GM12892 (cell line): Measurements from ENCODE around the gene IPO11.
"Not testable (repeated sequence)": the region's sequence is repeated elsewhere in the genome, so short reads cannot be mapped to it uniquely, and the experiment has no call there.

ENCODE experiments used
- DNase-seq: peaks from one replicate; pipeline ENCODE4 v3.0.0; 2011; ENCODE audit not compliant: insufficient read length
- FAIRE-seq: peaks from 2 replicates; lab custom pipeline; 2011; peaks lifted over from hg19 to GRCh38; lab: Jason Lieb, UNC
- POLR2A ChIP-seq: IDR thresholded peaks from 2 replicates; pipeline ENCODE4 v1.6.1; 2011; ENCODE audit warnings: low read depth, low read length, control low read depth
- POLR2AphosphoS5 ChIP-seq: IDR thresholded peaks from 2 replicates; pipeline ENCODE4 v1.6.1; 2011; ENCODE audit warnings: low read depth, low read length, control low read depth
- TAF1 ChIP-seq: IDR thresholded peaks from 2 replicates; pipeline ENCODE4 v1.6.1; 2011; ENCODE audit warnings: low read depth, mild to moderate bottlenecking, control low read depth, low read length, borderline replicate concordance

IPO11 gene

DNA sequence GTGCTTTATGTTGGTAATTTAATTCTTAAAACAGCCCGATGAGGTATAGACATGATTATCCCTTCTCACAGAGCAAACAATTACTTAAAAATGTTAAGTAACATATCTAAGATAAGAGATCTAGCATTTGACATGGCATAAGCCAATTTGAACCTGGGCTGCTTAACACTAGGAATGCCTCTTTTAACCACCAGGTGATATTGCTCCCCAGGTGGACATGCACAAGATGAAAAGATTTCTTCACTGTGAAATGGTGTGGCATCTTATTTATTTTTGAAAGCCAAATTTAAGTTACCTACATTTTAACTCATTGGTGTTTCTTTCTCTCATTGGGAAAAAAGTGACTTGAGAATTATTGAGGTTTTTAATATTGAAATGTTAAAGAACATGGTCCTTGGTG is 150.3 kb downstream of the IPO11 start:
- TF ChIP-seq POLR2A (no peak), POLR2AphosphoS5 (no peak), TAF1 (no peak)
- FAIRE-seq (no peak), DNase-seq (no peak)

DNA sequence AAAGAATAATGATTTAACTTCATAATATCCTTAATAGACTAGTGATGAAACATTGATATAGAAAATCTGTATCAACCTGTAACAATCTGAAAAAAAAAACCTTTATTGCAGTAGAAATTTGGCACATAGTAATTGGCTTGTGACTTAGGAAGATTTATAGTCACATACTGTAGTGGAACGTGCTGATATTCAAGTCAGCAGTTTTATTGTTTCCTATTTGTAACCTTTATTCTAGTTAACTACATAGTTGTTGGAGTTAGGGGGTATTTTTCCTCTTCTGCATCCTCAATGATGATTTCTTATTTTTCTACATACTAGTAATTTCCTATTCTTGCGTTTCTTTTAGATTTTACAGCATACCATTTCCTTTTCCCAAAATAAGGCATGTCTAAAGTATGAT is 151.5 kb downstream of the IPO11 start:
- FAIRE-seq = no peak
- no peak for DNase-seq
- TF ChIP-seq POLR2A (no peak), TAF1 (no peak), POLR2AphosphoS5 (no peak)

DNA sequence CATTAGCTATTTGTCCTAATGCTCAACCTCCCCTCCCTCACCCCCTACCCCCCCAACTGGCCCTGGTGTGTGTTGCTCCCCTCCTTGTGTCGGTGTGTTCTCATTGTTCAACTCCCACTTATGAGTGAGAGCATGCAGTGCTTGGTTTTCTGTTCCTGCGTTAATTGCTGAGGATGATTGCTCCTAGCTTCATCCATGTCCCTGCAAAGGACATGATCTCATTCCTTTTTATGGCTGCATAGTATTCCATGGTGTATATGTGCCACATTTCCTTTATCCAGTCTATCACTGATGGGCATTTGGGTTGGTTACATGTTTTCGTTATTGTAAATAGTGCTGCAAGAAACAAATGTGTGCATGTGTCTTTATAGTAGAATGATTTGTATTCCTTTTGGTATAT is 153.2 kb downstream of the IPO11 start:
- not testable (repeated sequence) for FAIRE-seq

DNA sequence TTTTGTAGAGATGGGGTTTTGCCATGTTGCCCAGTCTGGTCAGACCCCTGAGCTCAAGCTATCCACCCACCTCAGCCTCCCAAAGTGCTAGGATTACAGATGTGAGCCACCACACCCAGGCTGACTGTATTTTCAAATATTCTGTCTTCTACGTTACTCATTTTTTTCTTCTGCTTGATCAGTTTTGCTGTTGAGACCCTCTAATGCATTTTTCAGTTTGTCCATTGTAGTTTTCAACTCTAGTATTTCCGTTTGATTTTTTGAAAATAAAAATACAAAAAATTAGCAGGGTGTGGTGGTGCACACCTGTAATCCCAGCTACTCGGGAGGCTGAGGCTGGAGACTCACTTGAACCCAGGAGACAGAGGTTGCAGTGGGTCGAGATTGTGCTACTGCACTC is 155.6 kb downstream of the IPO11 start:
- FAIRE-seq (no peak), DNase-seq (no peak)
- TF ChIP-seq POLR2A (no peak), TAF1 (no peak), POLR2AphosphoS5 (no peak)

More for the DNA sequence above, 153.2 kb downstream of the IPO11 start:
- not testable (repeated sequence) for DNase-seq

DNA sequence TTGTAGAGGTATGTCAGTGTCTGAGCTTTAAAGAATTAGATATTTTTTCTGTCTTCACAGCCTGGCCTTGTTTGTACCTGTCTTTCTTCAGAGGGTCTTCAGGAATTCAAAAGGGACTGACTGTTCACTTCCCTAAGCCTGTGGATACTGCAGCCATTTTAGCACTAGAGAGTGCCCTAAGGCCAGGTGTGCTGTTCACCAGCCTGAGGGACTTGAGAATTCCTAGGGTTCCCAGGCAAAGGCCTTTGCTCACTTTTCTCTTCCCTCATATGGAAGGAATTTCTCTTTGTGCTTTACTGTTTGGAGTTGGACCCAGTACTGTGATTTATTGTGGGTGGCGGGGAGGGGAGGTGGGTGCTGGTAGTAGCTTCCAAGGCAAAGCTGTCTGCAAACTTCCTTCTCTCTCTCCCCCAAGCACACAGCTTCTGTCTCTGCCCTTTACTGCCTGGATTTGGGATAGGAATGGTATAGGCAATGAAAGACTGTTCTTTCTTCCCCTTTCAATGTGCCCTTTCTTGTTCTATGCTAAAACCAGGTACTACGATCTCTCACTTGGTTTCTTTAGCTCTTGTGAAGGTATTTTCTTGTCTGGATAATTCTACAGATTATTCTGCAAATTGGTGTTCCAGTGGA is 156.4 kb downstream of the IPO11 start:
- no peak for DNase-seq

DNA sequence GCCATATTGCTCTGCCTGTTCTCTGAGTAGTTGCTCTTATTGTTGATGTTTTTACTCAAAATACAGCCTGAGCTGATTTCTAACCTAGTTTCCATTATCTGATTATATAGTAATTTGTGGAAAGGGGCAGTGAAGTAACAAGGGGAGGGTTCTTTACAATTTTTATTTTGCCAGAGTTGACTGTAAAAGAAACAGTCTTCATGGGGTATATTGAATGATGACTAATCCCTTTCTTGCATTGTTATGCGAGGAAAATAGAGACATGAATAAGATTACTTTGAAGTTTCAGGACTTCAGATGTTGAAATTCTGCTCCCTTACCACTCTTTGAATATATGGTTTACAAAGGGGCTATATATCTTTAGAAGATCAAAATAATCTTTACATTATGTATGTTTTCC is 156.9 kb downstream of the IPO11 start:
- DNase-seq (no peak), FAIRE-seq (no peak)
- TF ChIP-seq POLR2AphosphoS5 (no peak), POLR2A (no peak), TAF1 (no peak)

More for the DNA sequence above, 156.4 kb downstream of the IPO11 start:
- no peak for FAIRE-seq
- TF ChIP-seq POLR2A = no peak

DNA sequence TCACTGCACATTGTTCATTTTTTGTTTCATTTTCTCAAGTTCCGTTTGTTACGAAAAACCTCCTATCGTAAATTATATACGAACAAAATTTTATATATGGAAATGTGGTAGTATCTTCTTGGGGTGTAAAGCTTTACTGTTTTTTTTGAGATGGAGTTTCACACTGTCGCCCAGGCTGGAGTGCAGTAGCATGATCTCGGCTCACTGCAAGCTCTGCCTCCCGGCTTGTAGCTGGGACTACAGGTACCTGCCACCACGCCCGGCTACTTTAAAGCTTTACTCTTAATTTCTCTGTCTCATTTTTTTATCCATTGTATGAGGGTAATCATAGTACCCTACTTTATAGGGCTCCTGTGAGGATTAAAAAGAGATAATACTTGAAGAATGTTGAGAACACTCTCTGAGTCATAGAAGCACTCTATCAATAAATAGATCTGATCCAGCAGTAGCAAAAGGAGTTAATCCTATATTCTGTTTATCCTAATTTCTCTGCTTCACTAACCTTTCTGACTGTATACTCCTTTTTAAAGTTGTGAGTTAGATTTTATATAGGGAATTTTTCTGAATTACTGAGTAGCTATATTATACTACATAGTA is 160.5 kb downstream of the IPO11 start:
- FAIRE-seq (peak; percentile 9), DNase-seq (no peak)
- TF ChIP-seq POLR2A = no peak
- no peak for TF ChIP-seq POLR2AphosphoS5
- no peak for TF ChIP-seq TAF1

DNA sequence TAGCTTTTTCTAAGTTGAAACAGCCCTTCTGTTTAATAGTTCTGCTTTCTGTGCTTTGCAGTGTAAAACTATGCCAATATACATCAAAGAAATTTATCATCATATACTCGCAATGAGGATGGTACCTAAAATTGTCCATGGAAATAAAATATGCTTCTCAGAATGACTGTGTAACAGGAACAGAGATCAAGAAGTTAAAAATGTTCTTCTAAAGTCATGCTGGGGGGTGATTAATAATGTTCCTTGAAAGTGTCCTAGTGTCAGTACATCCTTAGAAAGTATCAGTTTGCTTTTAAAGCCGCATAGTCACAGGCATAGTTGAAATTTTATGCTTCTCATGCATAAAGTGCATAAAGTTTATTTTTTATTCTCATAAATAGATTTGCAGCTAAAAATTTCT is 162.0 kb downstream of the IPO11 start:
- FAIRE-seq = peak; percentile 73
- DNase-seq = no peak

DNA sequence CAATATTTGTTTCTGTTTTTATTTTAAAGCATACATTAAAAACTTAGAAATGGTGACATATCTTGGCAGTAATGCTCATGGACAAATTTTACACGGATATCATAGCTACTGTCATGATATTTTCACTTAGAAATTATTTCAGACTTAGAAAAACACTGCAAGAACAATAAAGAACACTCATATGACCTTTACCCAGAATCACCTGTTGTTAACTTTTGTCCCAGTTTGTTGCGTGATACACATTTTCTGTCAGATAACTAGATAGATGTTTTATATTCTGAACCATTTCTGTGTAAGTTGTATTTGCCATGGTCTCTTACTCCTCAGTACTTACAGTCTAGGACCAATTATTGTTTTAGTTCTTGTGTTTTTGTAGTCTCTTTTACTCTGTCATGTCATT is 162.5 kb downstream of the IPO11 start:
- TF ChIP-seq POLR2AphosphoS5 (no peak), POLR2A (no peak), TAF1 (no peak)
- DNase-seq (no peak), FAIRE-seq (no peak)

More for the DNA sequence above, 162.0 kb downstream of the IPO11 start:
- no peak for TF ChIP-seq POLR2A
- no peak for TF ChIP-seq POLR2AphosphoS5
- TF ChIP-seq TAF1 = no peak

DNA sequence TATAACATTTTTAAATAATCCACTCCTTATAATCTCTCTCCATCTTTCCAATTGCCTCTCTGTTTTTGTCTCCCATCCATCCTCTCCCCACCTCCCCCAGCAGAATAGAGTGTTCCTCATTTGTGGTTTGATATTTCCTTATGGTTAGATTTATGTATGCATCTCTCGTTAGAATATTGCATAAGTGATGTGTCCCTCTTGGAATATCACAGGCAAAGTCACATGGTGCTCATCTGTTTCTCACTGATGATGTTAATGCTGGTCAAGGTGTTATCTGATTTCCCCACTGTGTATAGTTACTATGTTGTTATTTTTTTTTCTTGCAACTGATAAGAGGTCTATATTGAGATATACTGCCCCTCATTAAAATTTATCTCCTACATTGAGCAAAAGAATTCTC is 162.9 kb downstream of the IPO11 start:
- FAIRE-seq (no peak), DNase-seq (no peak)
- no peak for TF ChIP-seq TAF1
- no peak for TF ChIP-seq POLR2AphosphoS5
- no peak for TF ChIP-seq POLR2A

DNA sequence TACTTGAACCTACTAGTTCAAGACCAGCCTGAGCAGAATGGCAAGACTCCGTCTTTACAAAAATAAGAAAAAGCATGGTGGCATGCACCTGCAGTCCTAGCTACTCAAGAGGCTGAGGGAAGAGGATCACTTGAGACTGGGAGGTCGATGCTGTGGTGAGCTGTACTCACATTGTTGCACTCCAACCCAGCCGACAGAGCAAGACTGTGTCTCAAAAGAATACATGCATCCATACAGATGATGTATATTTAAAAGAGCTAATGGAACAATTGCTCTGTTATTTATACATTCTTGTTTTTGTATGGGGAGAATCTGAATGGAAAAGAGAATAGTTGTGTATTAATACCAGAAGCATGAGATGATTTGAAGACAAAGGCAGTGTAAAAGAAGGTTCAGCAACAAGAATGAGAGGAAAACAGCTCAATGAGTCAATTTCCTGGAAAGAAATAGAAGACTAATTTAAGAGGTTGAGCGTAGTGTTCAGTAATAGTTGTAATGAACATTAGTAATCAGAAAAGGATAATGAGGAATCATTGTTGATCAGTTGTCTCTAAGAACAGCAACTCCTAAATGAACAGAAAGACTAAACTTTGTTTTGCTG is 164.1 kb downstream of the IPO11 start:
- TF ChIP-seq POLR2AphosphoS5 (no peak), POLR2A (no peak), TAF1 (no peak)
- no peak for FAIRE-seq

DNA sequence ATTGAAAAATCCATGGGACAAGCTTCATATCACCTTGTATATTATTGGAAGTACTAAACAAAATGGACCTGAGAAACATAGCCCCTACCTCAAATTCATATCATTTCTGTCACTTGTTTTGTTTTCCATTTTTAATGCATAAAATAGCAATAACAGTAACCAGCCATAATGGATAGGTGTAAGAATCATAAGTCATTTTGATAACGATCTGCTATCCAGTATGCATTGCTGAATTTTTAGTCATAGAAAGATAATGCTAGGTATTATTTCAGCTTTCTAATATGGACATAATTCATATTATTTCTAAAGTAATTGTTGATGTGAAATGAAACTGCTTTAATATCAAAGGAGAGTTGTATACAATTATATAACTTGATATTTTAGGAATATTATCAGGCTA is 164.9 kb downstream of the IPO11 start:
- DNase-seq = no peak
- TF ChIP-seq POLR2A (no peak), TAF1 (no peak), POLR2AphosphoS5 (no peak)
- no peak for FAIRE-seq

More for the DNA sequence above, 164.1 kb downstream of the IPO11 start:
- no peak for DNase-seq
